Measurements from ENCODE around the gene RTL1.

DNA sequence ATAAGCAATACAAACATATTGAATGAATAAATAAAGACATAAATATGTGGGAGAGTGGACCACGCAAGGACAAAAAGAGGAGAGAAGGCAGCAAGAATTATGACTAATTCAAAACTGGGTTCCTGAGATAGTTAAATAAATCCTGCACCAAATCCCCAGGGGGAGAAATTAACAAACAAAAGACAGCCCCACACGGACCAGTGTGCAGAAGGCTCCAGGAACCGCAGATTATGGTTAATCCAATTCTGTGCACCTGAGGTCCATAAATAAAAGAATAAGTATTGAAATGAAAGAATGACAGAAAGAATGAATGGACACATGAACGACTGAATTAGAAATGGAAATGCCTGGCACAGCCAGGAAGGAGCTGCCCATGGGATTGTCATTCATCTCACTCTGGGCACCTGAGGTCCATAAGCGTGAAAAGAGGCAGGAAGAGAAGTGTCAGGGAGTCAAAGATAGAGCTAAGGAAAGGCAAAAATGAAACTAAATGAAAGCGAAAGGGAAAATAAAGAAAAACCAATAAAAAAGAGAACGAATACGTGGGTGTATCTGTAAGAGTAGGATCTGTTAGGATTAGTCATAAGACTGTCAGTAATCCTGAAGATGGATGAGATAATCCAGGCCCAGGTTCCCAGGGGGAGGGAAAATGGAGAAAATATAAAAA lies 54.3 kb downstream of the RTL1 start:
- TF ChIP-seq, protein P1, sequence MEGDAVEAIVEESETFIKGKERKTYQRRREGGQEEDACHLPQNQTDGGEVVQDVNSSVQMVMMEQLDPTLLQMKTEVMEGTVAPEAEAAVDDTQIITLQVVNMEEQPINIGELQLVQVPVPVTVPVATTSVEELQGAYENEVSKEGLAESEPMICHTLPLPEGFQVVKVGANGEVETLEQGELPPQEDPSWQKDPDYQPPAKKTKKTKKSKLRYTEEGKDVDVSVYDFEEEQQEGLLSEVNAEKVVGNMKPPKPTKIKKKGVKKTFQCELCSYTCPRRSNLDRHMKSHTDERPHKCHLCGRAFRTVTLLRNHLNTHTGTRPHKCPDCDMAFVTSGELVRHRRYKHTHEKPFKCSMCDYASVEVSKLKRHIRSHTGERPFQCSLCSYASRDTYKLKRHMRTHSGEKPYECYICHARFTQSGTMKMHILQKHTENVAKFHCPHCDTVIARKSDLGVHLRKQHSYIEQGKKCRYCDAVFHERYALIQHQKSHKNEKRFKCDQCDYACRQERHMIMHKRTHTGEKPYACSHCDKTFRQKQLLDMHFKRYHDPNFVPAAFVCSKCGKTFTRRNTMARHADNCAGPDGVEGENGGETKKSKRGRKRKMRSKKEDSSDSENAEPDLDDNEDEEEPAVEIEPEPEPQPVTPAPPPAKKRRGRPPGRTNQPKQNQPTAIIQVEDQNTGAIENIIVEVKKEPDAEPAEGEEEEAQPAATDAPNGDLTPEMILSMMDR (IDR thresholded peaks at IDR 0.05) = no peak
- TF ChIP-seq EP300 (IDR thresholded peaks at IDR 0.05) (no peak), POLR2AphosphoS5 (IDR thresholded peaks at IDR 0.05) (no peak), POLR2A (IDR thresholded peaks at IDR 0.05) (no peak)
